Endothelial cell of umbilical vein (primary cell): ENCODE results near the gene CDC14B. TPM values are rescaled to one million over a fixed set of nuclear protein-coding genes. Genes with fewer than 3 reads are reported as not detected.

Experiments used
- BruUV-seq: library from RNA; stranded (reverse); fragments of 400-500 nt; replicated peaks from 2 replicates; lab custom pipeline; 2021; lab: Mats Ljungman, UMichigan
- CTCF ChIA-PET: fragments of 300-600, 350-600 bp; sonication (Branson Sonifier 250); formaldehyde crosslinking; loops from one replicate; lab custom pipeline; 2021; ENCODE audit warnings: antibody characterized with exemption, inconsistent platforms; lab: Charles Lee
- POLR2A ChIA-PET: fragments of 300-600, 350-600 bp; sonication (Branson Sonifier 250); formaldehyde crosslinking; loops from one replicate; lab custom pipeline; 2021; ENCODE audit warnings: antibody characterized with exemption, inconsistent platforms; lab: Charles Lee
- DNase-seq: peaks from one replicate; pipeline ENCODE4 v3.0.0-alpha.2; 2011; ENCODE audit warnings: low read depth, low spot score
- FAIRE-seq: peaks from 2 replicates; lab custom pipeline; 2011; peaks lifted over from hg19 to GRCh38; lab: Jason Lieb, UNC
- H2AFZ ChIP-seq: 2 replicates; pipeline ENCODE4 v1.6.0; 2012; ENCODE audit warnings: low read depth, low read length, control low read depth, inconsistent platforms
- H3K27ac ChIP-seq: 2 replicates; pipeline ENCODE4 v1.5.1; 2011; ENCODE audit warnings: low read depth, mild to moderate bottlenecking, control low read depth, low read length, moderate library complexity; ENCODE audit not compliant: insufficient read depth
- H3K27me3 ChIP-seq, 2 experiments: 2 replicates each; pipeline versions ENCODE4 v1.6.0 to v1.6.1; 2011; ENCODE audit warnings: low read length in 2 of 2, mixed read lengths in 1 of 2; ENCODE audit not compliant: control insufficient read depth in 2 of 2, insufficient read depth in 2 of 2
- H3K36me3 ChIP-seq, 2 experiments: 2 replicates in 1 of 2; 3 replicates in 1 of 2; pipeline ENCODE4 v1.5.1; 2011; ENCODE audit warnings: low read length in 2 of 2, mild to moderate bottlenecking in 1 of 2, moderate library complexity in 1 of 2; ENCODE audit not compliant: control insufficient read depth in 2 of 2, insufficient read depth in 2 of 2; ENCODE audit errors: extremely low read depth in 1 of 2
- H3K4me1 ChIP-seq: 3 replicates; pipeline ENCODE4 v1.5.1; 2011; ENCODE audit warnings: mild to moderate bottlenecking, low read length; ENCODE audit not compliant: control insufficient read depth, insufficient read depth; ENCODE audit errors: extremely low read depth
- H3K4me2 ChIP-seq: 2 replicates; pipeline ENCODE4 v1.6.1; 2011; ENCODE audit warnings: low read length, control low read depth, mixed read lengths; ENCODE audit not compliant: insufficient read depth
- H3K4me3 ChIP-seq, 3 experiments: fragments of 200-600 bp in 1 of 3; sonication (generic), shearing (Covaris generic) in 1 of 3; replicated peaks in 1 of 3; 2 replicates each; pipeline ENCODE4 v1.5.1; 2011 to 2016; ENCODE audit warnings: control low read depth in 3 of 3, low read length in 3 of 3, mild to moderate bottlenecking in 2 of 3, inconsistent platforms in 1 of 3, low read depth in 1 of 3, moderate library complexity in 1 of 3; ENCODE audit not compliant: insufficient read depth in 1 of 3
- H3K79me2 ChIP-seq: 2 replicates; pipeline ENCODE4 v1.6.0; 2012; ENCODE audit warnings: low read length, inconsistent platforms; ENCODE audit not compliant: control insufficient read depth, insufficient read depth
- H3K9ac ChIP-seq: replicated peaks from 2 replicates; pipeline ENCODE3; 2011; ENCODE audit warnings: low read length, control low read depth; ENCODE audit not compliant: insufficient read depth; ENCODE audit errors: extremely low read depth
- H3K9me1 ChIP-seq: replicated peaks from 3 replicates; pipeline ENCODE4 v1.6.0; 2011; ENCODE audit warnings: mild to moderate bottlenecking, low read length; ENCODE audit not compliant: control insufficient read depth, insufficient read depth; ENCODE audit errors: extremely low read depth
- H3K9me3 ChIP-seq: replicated peaks from 2 replicates; pipeline ENCODE4 v1.5.1; 2012; ENCODE audit warnings: low read length, inconsistent platforms; ENCODE audit not compliant: control insufficient read depth, insufficient read depth
- H4K20me1 ChIP-seq: replicated peaks from 2 replicates; pipeline ENCODE3; 2011; ENCODE audit warnings: mild to moderate bottlenecking, low read length; ENCODE audit not compliant: control insufficient read depth, insufficient read depth; ENCODE audit errors: extremely low read depth
- CTCF ChIP-seq, 2 donors: IDR thresholded peaks; 1 replicate in 1 of 2; 2 replicates in 1 of 2; pipeline ENCODE4 v1.5.1; 2011; ENCODE audit warnings: low read length in 2 of 2, mild to moderate bottlenecking in 2 of 2, moderate library complexity in 2 of 2, control low read depth in 1 of 2, inconsistent platforms in 1 of 2, low read depth in 1 of 2; ENCODE audit not compliant: insufficient read depth in 1 of 2; ENCODE audit errors: extremely low read depth in 1 of 2
- EZH2 ChIP-seq: IDR thresholded peaks from 2 replicates; pipeline ENCODE4 v1.6.1; 2012; ENCODE audit warnings: borderline replicate concordance, low read depth, mild to moderate bottlenecking, moderate library complexity, low read length, inconsistent platforms; ENCODE audit not compliant: severe bottlenecking
- FOS ChIP-seq: IDR thresholded peaks from 2 replicates; pipeline ENCODE4 v1.6.1; 2011; ENCODE audit warnings: mild to moderate bottlenecking, low read length, moderate library complexity, borderline replicate concordance; ENCODE audit not compliant: insufficient read depth
- GATA2 ChIP-seq: IDR thresholded peaks from 2 replicates; pipeline ENCODE4 v1.7.0; 2011; ENCODE audit warnings: low read depth, mild to moderate bottlenecking, moderate library complexity, mixed read lengths, low read length; ENCODE audit not compliant: insufficient read length, insufficient read depth
- JUN ChIP-seq: IDR thresholded peaks from 2 replicates; pipeline ENCODE4 v1.6.1; 2011; ENCODE audit warnings: borderline replicate concordance, low read depth; ENCODE audit not compliant: insufficient read length, insufficient read depth
- MYC ChIP-seq: IDR thresholded peaks from one replicate; pipeline ENCODE4 v1.6.1; 2011; ENCODE audit warnings: mild to moderate bottlenecking, low read depth, low read length
- POLR2A ChIP-seq: IDR thresholded peaks from 2 replicates; pipeline ENCODE4 v1.6.1; 2012; ENCODE audit warnings: low read depth, mild to moderate bottlenecking, control low read depth, low read length
- POLR2AphosphoS5 ChIP-seq: IDR thresholded peaks from 2 replicates; pipeline ENCODE4 v1.6.1; 2012; ENCODE audit warnings: low read depth, mild to moderate bottlenecking, control low read depth, low read length, moderate library complexity; ENCODE audit not compliant: insufficient read depth
- dilution Hi-C: fragments of 300-500 bp; cut with MboI; formaldehyde crosslinking; loops from one replicate; pipeline ENCODE4 v1.15.0; 2019; ENCODE audit warnings: low sequenced_read_pairs; ENCODE audit not compliant: extremely low pct_ligation_motif_present
- intact Hi-C: fragments of 100-400 bp; cut with micrococcal nuclease; formaldehyde crosslinking; loops from one replicate; pipeline ENCODE4 v1.10.0; 2022
- polyA plus RNA-seq, 4 experiments: library from polyadenylated mRNA; depleted of rRNA in 3 of 4; stranded (reverse) in 3 of 4; unstranded in 1 of 4; fragments of >200 nt; gene quantifications; 2 replicates each; pipeline versions ENCODE4 v1.2.1 to v1.2.3, GENCODE V29; 2011 to 2012; ENCODE audit warnings: missing spikeins in 1 of 4
- total RNA-seq: library from RNA; stranded (reverse); gene quantifications from 2 replicates; pipeline ENCODE4 v1.2.3, GENCODE V29; 2021
- TF ChIP-seq, protein P1 (sequence below): IDR thresholded peaks from 2 replicates; pipeline ENCODE4 v1.6.1; 2011; ENCODE audit not compliant: insufficient read depth, insufficient read length

Gene CDC14B
- total and polyA plus RNA-seq, 2 donors (not counting 3 experiments of a cell fraction or from before 2014, with no cell fraction given) = 0.39 to 0.93 TPM

DNA sequence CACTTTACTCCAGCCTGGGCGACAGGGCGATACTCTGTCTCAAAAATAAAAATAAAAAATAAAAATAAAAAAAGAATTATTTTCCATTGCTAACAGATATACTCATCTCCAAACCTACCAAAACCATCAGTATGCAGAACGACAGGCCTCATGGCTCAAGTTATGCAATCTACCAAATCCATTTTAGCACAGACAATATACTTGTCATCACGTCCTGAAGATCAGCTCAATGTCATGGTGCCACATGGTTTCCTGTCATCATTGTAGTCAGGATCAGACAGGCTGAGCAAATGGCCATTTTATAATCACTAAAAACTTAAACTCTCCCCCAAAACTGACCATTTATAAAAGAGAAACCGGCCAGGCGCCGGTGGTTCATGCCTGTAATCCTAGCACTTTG lies 100.5 kb downstream of the CDC14B start:
- POLR2A ChIA-PET = no interaction called here

More for the DNA sequence above, 100.5 kb downstream of the CDC14B start:
- Histone ChIP-seq H3K4me1 (no peaks in the 10 kb centered on the region), H3K79me2 (no peaks in the 10 kb centered on the region), H3K27me3 (peaks cover 0 to 2% of the 10 kb centered on the region in 2 experiments), H3K36me3 (no peaks in the 10 kb centered on the region), H3K4me2 (no peak overlapping the region), H3K9ac (no peak overlapping the region), H3K4me3 (no peak overlapping the region), H3K9me3 (no peaks in the 10 kb centered on the region), H3K27ac (no peak overlapping the region), H2AFZ (no peak overlapping the region), H3K9me1 (no peaks in the 10 kb centered on the region), H4K20me1 (no peaks in the 10 kb centered on the region)
- TF ChIP-seq GATA2 (no peak), EZH2 (no peak), POLR2A (no peak), JUN (no peak), POLR2AphosphoS5 (no peak), FOS (no peak), MYC (no peak), CTCF (IDR thresholded peaks at IDR 0.05; ENCODE audit: extremely low read depth in 1 of 2, insufficient read depth in 1 of 2, low read depth in 1 of 2, low read length in 2 of 2) (no peak)
- TF ChIP-seq, protein P1, sequence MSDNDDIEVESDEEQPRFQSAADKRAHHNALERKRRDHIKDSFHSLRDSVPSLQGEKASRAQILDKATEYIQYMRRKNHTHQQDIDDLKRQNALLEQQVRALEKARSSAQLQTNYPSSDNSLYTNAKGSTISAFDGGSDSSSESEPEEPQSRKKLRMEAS = no peak
- FAIRE-seq = no peak
- intact Hi-C loops = no loop called here
- dilution Hi-C loops = no loop called here
- CTCF ChIA-PET = interaction anchor here (1.1 kb wide), 1 partner anchor 21 kb away, joined by 3 read pairs; no protein-coding TSS in a partner anchor
- DNase-seq = no peak
- no TSS peak for BruUV-seq
